HG02938 (cell line): ENCODE measurements around the gene PPP2R3B.

ENCODE experiments used
- ATAC-seq: cut with Tn5 transposase; IDR thresholded peaks from one replicate; pipeline ENCODE4 v1.9.1; 2021; ENCODE audit warnings: mild to moderate bottlenecking, moderate library complexity; ENCODE audit not compliant: unreplicated experiment

PPP2R3B gene

DNA sequence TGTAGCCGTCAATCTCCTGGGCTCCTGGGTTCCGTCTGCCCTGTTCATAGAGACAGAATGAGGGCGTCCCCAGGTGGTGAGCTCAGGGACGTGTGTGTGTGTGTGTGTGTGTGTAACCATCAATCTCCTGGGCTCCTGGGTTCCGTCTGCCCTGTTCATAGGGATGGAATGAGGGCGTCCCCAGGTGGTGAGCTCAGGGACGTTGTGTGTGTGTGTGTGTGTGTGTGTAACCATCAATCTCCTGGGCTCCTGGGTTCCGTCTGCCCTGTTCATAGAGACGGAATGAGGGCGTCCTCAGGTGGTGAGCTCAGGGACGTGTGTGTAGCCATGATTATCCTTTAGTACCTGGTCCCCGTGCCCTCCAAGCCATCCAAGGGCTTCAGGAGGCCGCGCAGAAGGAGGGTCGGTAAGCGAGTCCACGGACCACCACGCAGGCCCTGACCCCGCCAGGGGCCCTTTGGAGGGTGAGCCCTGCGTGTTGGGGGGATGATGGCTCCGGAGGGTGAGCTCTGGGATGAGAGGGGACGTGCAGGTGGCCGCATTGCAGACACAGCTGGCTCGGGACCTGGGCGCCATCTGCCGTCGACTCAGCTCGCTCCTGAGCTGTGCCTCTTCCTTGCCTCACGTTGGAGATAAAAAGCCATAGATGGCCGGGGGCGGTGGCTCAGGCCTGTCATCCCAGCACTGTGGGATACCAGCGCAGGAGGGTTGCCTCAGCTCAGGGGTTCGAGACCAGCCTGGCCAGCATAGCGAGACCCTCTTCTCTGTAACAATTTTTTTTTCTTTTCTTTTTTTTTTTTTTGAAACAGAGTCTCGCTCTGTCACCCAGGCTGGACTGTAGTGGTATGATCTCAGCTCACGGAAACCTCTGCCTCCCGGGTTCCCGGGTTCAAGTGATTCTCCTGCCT is 62.7 kb downstream of the PPP2R3B start:
- ATAC-seq = no peak

DNA sequence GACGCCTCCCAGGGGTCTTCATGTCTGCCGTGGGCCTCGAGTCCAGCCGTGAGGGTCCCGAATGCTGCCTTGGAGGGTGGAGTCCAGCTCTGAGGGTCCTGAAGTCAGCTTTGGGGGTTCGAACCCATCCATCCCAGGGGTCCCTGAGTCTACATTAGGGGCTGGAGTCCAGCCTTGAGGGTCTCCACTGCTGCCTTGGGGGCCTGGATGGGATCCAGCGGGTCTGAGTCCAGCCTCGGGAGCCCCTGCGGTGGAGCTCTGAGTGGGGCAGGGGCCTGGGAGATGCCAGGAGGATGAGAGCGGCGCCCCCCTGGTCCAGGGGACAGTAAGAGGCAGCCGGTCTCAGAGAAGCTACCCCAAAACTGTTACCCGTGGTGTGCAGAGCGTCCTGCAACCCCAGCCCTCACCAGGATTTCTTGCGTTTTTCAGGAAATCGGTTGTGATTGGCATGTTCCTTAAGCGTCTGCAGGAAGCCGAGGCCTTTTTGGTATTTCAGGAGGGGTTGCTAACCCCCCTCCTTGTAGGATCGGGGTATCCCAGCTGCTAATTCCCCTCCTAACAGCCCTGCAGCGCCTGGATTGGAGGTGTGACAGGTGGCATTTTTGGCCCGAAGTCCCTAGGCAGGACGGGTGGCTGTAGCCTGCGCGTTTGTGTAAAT is 66.5 kb downstream of the PPP2R3B start:
- no peak for ATAC-seq

DNA sequence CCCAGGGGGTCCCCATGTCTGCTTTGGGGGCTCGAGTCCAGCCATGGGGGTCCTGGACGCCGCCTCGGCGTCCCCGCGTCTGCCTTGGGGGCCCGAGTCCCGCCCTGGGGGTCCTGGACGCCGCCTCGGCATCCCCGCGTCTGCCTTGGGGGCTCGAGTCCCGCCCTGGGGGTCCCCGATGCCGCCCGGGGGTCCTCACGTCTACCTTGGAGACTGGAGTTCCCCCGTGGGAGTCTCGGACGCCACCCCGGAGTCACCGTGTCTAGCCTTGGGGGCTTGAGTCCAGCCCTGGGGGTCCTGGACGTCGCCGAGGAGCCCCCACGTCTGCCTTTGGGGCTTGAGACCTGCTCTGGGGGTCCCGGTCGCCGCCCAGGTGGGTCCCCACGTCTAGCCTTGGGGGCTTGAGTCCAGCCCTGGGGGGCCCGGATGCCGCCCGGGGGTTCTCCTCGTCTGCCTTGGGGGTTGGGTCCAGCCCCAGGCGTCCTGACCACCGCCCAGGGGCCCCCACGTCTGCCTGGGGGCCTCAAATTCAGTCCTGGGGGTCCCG is 67.1 kb downstream of the PPP2R3B start:
- ATAC-seq = no peak

GRCh38 chrX:318739-319578 is 67.7 kb downstream of the PPP2R3B start, which contains the start of gene GTPBP6:
Gene GTPBP6, minus strand, starts transcription at chrX:318796. Its CDS starts 9 bp downstream, at chrX:318787.
- peak; percentile 75 for ATAC-seq

GRCh38 chrX:318068-318738 is 68.5 kb downstream of the PPP2R3B start:
- peak; percentile 57 for ATAC-seq

DNA sequence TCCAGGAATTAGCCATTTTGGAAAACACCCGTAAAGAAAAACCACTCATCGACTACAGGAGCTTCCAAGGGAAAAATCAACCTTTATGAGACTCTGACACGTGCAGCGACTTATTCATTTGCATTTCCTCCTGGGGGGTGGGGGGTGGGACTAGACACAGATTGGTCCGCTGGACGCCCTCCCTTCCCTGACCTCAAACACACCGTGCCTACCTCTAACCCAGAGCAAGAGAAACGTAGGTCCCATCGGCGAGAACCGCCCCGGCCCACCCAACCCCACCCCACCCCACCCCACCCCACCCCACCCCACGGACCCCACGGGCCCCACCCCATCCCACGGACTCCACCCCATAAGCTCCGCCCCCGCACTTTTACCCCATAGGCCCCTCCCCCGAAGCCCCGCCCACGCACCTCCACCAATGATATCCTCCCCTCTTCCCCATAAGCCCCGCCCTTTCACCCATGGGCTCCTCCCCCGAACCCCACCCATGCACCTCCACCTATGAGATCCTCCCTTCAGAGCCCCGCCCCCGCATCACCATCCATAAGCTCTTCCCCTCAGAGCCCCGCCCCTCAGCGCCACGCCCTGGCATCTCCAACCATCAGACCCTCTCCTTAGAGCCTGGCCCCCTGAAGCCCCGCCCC is 69.2 kb downstream of the PPP2R3B start:
- ATAC-seq = no peak

- ATAC-seq = no peak
Observed at GRCh38 chrX:316351-317325, 70.1 kb downstream of the PPP2R3B start.

DNA sequence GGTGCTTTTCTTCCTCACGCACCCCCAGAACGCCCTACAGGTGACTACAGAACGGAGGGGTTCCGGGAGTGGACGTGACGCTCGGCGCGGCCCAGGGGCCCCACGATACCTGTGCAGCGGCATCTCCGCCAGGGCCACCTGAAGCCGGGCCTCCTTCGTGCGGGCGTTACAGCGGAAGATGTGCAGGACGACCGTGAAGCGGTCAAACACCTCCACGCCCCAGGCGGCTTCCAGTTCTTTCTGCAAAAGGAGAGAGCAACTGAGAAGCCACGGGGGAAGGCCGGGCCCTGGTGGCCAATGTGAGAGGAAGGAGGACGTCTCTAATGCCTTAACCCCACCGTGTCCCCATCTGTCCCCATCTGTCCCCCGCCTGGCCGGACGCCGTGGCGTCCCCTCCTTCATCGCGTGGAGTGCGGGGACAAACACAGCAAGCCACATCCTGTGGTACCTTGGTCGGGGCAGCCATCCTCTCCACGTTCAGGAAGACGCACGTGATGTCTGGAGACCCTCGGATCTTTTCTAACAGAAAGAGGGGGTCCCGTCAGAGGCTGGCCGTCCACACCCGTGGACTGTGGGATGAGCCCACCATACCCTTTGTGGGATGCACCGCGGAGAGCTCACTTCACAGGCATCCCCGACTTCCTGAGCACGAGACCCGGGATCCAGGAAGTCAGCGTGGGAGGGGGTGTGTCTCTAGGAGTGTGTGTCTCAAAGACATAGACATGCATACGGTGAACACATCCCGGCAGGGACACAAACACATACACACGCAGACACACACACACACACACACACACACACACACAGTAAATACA is 71.7 kb downstream of the PPP2R3B start:
- no peak for ATAC-seq

DNA sequence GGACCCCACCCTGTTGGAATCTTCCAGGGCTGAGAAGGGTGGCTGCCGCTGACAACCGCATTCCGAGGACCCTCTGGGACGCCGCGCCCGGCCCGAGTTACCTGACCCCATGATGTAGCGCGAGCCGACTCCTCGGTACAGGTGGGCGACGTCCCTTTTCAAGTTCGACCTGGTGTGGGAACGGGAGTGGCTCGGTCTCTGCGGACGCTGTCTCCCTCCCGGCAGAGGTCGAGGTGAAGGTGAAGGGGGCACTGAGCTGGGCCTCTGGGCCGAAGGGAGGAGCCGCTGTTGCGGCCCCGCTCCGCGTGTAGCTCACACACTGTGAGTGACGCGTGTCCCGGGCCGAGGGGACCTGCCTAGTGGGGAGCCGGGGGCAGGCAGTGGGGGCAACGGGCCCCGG is 72.7 kb downstream of the PPP2R3B start:
- no peak for ATAC-seq

- no peak for ATAC-seq
Observed at GRCh38 chrX:313546-313945, 73.2 kb downstream of the PPP2R3B start.

DNA sequence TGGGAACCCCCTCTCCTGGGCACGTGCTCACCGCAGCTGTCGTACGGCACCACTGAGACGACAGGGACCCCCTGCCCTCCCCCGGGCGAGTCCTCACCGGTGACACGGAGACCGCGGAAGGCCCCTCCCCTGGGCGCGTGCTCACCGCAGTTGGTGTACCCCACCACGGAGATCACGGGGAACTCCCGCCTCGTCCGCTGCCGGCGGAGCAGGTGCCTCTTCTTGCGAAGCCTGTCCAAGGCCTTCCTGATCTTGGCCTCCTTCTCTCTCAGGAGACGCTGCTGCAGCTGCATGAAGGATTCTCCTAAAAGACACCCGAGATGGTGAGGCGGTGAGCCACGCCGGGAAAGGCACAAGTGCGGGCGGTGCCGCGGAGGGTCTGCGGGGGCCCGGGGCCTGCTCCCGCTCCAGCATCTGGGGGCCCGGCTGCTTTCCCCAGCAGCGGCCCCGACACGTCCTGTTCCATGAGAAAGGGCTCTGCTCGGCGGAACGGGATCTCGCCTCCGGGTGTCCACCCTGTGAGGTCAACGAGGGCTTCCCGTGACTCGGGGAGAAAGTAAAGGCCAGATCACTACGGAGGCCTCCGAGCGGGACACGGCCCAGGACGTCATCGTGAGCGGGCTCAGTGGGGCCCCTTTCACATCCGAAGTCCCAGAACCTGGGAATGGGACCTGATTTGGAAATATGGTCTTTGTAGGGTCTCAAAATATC is 73.9 kb downstream of the PPP2R3B start:
- no peak for ATAC-seq

GRCh38 chrX:311156-312129 is 75.3 kb downstream of the PPP2R3B start:
- no peak for ATAC-seq

DNA sequence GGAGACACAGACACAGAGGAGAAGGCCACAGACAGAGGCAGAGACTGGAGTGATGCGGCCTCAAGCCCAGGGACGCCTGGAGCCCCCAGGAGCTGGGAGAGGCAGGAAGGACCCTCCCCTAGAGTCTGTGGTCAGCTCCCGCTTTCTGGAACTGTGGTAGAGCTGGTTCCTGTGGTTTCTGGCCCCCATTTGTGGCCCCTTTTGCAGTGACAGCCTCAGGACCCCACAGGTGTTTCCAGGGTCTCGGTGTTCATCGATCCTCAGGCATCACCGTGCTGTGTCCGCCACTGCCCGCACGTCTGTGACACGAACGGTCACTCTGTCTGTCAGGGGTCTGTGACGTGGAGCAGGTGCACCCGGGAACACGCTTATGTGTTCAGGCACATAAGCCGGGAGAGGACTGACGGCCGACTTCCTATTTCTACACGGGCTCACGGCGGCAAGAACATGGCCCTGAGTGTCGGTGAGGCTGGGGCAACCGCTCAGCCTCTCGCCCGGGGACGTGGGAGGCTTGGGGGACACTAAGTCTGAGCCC is 76.0 kb downstream of the PPP2R3B start:
- no peak for ATAC-seq

- ATAC-seq = no peak
Observed at GRCh38 chrX:308821-309520, 77.7 kb downstream of the PPP2R3B start.
